WTC11 (cell line): Measurements from ENCODE around the gene AGAP1. TPM values are rescaled to one million over a fixed set of nuclear protein-coding genes. Genes with fewer than 3 reads are reported as not detected.

ENCODE experiments used
- ATAC-seq: fragments of 200-7000 bp; cut with Tn5 transposase; 2 replicates; pipeline ENCODE4 v1.10.0; 2021; ENCODE audit warnings: mild to moderate bottlenecking, moderate library complexity
- CTCF ChIA-PET: fragments of 300-600 bp; sonication (Branson Sonifier 250); formaldehyde crosslinking; loops from one replicate; lab custom pipeline; 2021; ENCODE audit warnings: antibody characterized with exemption; lab: Charles Lee
- POLR2A ChIA-PET: fragments of 350-600 bp; sonication (Branson Sonifier 250); formaldehyde crosslinking; loops from one replicate; lab custom pipeline; 2021; ENCODE audit warnings: antibody characterized with exemption; lab: Charles Lee
- DNase-seq: peaks from one replicate; pipeline ENCODE4 v3.0.0; 2021; ENCODE audit warnings: low spot score
- H3K27ac Mint-ChIP-seq: 2 replicates; pipeline ENCODE4 v1.8.0; 2021; ENCODE audit warnings: mixed read lengths
- H3K27me3 Mint-ChIP-seq: 2 replicates; pipeline ENCODE4 v1.8.0; 2021; ENCODE audit warnings: low read depth, mild to moderate bottlenecking, moderate library complexity, mixed read lengths
- H3K36me3 Mint-ChIP-seq: 2 replicates; pipeline ENCODE4 v1.8.0; 2021; ENCODE audit warnings: mixed read lengths
- H3K4me1 Mint-ChIP-seq: 2 replicates; pipeline ENCODE4 v1.8.0; 2022; ENCODE audit warnings: mixed read lengths
- H3K4me3 Mint-ChIP-seq: 2 replicates; pipeline ENCODE4 v1.8.0; 2021; ENCODE audit warnings: mild to moderate bottlenecking, moderate library complexity, mixed read lengths
- H3K9me3 Mint-ChIP-seq: 2 replicates; pipeline ENCODE4 v1.8.0; 2021; ENCODE audit warnings: mixed read lengths
- ESRRA ChIP-seq: sonication (generic); formaldehyde crosslinking; IDR thresholded peaks from 2 replicates; pipeline ENCODE4 v1.8.1; 2022; ENCODE audit warnings: mild to moderate bottlenecking, missing genetic modification reagents, borderline replicate concordance
- FOXP1 ChIP-seq: sonication (generic); formaldehyde crosslinking; IDR thresholded peaks from 2 replicates; pipeline ENCODE4 v1.8.0; 2022; ENCODE audit warnings: missing genetic modification reagents, mild to moderate bottlenecking, moderate library complexity, borderline replicate concordance
- GABPB1 ChIP-seq: sonication (generic); formaldehyde crosslinking; IDR thresholded peaks from 2 replicates; pipeline ENCODE4 v1.8.1; 2023; ENCODE audit warnings: mild to moderate bottlenecking, missing genetic modification reagents
- GTF2I ChIP-seq: fragments of 250-450 bp; sonication (Bioruptor Pico); conservative IDR thresholded peaks from 2 replicates; pipeline ENCODE4 v1.4.0; 2021; ENCODE audit warnings: mild to moderate bottlenecking
- IRF2 ChIP-seq: sonication (generic); formaldehyde crosslinking; IDR thresholded peaks from 2 replicates; pipeline ENCODE4 v1.8.0; 2022; ENCODE audit warnings: low read depth, missing genetic modification reagents, borderline replicate concordance
- JUN ChIP-seq: sonication (generic); formaldehyde crosslinking; IDR thresholded peaks from 2 replicates; pipeline ENCODE4 v1.8.0; 2023; ENCODE audit warnings: mild to moderate bottlenecking, missing genetic modification reagents
- NFE2L1 ChIP-seq: sonication (generic); formaldehyde crosslinking; IDR thresholded peaks from 2 replicates; pipeline ENCODE4 v1.8.1; 2023; ENCODE audit warnings: missing genetic modification reagents
- NR1H2 ChIP-seq: sonication (generic); formaldehyde crosslinking; IDR thresholded peaks from 2 replicates; pipeline ENCODE4 v1.9.0; 2021; ENCODE audit warnings: mild to moderate bottlenecking, moderate library complexity, missing genetic modification reagents
- PRRX2 ChIP-seq: fragments of 250-450 bp; sonication (Bioruptor Pico); IDR thresholded peaks from 2 replicates; pipeline ENCODE4 v1.8.0; 2021; ENCODE audit warnings: mild to moderate bottlenecking
- RORB ChIP-seq: fragments of 250-450 bp; sonication (Bioruptor Pico); IDR thresholded peaks from 2 replicates; pipeline ENCODE4 v1.9.0; 2021; ENCODE audit warnings: mild to moderate bottlenecking
- ZNF317 ChIP-seq: sonication (generic); formaldehyde crosslinking; IDR thresholded peaks from 2 replicates; pipeline ENCODE4 v1.8.1; 2023; ENCODE audit warnings: low read depth, mild to moderate bottlenecking, moderate library complexity, missing genetic modification reagents, borderline replicate concordance
- ZNF416 ChIP-seq: fragments of 250-450 bp; sonication (Bioruptor Pico); IDR thresholded peaks from 2 replicates; pipeline ENCODE4 v1.9.0; 2021; ENCODE audit warnings: mild to moderate bottlenecking, inconsistent platforms
- ZNF671 ChIP-seq: fragments of 250-450 bp; sonication (Bioruptor Pico); IDR thresholded peaks from 2 replicates; pipeline ENCODE4 v1.8.0; 2021; ENCODE audit warnings: mild to moderate bottlenecking
- total RNA-seq: library from RNA; stranded (reverse); gene quantifications from 3 replicates; pipeline ENCODE4 v1.2.3, GENCODE V29; 2021
- TF ChIP-seq, protein P1 (sequence below): sonication (generic); formaldehyde crosslinking; IDR thresholded peaks from 2 replicates; pipeline ENCODE4 v1.8.1; 2022; ENCODE audit warnings: mild to moderate bottlenecking, moderate library complexity, missing genetic modification reagents
- TF ChIP-seq, protein P2 (sequence below): sonication (generic); formaldehyde crosslinking; conservative IDR thresholded peaks from 2 replicates; pipeline ENCODE4 v1.8.1; 2022; ENCODE audit warnings: mild to moderate bottlenecking, missing genetic modification reagents
- TF ChIP-seq, protein P3 (sequence below): sonication (generic); formaldehyde crosslinking; IDR thresholded peaks from 2 replicates; pipeline ENCODE4 v1.8.1; 2023; ENCODE audit warnings: mild to moderate bottlenecking, missing genetic modification reagents
- TF ChIP-seq, protein P4 (sequence below): sonication (generic); formaldehyde crosslinking; IDR thresholded peaks from 2 replicates; pipeline ENCODE4 v1.8.0; 2022; ENCODE audit warnings: mild to moderate bottlenecking, missing genetic modification reagents
- TF ChIP-seq, protein P5 (sequence below): sonication (generic); formaldehyde crosslinking; IDR thresholded peaks from 2 replicates; pipeline ENCODE4 v1.8.0; 2022; ENCODE audit warnings: missing genetic modification reagents

AGAP1 gene
- total RNA-seq, 1 experiment from 2014 or later, result 49.3 TPM

DNA sequence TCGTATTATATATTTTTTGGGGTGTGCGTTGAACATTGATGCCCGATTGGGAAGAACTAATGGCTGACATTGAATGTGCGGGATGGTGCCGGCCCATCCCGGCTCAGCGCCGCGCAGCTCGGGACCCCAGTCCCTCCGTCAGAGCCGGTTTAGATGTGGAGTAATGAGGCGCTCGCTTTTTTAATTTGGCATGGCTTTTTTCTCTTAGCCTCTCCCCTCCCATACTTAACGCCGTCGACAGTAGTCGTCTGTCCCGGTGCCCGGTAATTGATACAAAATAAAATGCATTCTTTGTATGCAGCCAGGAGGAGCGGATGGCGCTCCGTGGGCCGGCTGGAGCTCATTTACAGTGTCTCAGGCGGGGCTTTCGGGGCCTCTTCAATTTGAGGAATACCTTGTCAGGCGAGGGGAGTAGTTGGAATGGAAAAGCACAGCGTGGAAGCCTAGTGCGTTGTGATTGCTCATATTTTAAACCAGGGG is 465.1 kb downstream of the AGAP1 start:
- H3K27me3 Mint-ChIP-seq, result no peaks in the 10 kb centered on the region
- peaks cover 6% of the 10 kb centered on the region for H3K4me1 Mint-ChIP-seq
- no peak overlapping the region for H3K4me3 Mint-ChIP-seq
- CTCF ChIA-PET, result interaction anchor here (1.0 to 1.5 kb wide), 2 partner anchors 179 to 193 kb away, joined by 3 to 5 read pairs; no protein-coding TSS in a partner anchor
- ATAC-seq, result no peak
- TF ChIP-seq ZNF317 (CRISPR knock-in tag), result no peak
- no peak for TF ChIP-seq NFE2L1 (CRISPR knock-in tag)
- TF ChIP-seq ESRRA (CRISPR knock-in tag), result no peak
- TF ChIP-seq, protein P1, sequence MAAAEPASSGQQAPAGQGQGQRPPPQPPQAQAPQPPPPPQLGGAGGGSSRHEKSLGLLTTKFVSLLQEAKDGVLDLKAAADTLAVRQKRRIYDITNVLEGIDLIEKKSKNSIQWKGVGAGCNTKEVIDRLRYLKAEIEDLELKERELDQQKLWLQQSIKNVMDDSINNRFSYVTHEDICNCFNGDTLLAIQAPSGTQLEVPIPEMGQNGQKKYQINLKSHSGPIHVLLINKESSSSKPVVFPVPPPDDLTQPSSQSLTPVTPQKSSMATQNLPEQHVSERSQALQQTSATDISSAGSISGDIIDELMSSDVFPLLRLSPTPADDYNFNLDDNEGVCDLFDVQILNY (CRISPR knock-in tag), result no peak
- TF ChIP-seq ZNF671 (CRISPR knock-in tag), result no peak
- TF ChIP-seq GABPB1, result no peak
- no peak for TF ChIP-seq GTF2I (CRISPR knock-in tag)
- no peak for TF ChIP-seq FOXP1 (CRISPR knock-in tag)
- TF ChIP-seq, protein P2, sequence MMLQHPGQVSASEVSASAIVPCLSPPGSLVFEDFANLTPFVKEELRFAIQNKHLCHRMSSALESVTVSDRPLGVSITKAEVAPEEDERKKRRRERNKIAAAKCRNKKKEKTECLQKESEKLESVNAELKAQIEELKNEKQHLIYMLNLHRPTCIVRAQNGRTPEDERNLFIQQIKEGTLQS (CRISPR knock-in tag), result no peak
- TF ChIP-seq, protein P3, sequence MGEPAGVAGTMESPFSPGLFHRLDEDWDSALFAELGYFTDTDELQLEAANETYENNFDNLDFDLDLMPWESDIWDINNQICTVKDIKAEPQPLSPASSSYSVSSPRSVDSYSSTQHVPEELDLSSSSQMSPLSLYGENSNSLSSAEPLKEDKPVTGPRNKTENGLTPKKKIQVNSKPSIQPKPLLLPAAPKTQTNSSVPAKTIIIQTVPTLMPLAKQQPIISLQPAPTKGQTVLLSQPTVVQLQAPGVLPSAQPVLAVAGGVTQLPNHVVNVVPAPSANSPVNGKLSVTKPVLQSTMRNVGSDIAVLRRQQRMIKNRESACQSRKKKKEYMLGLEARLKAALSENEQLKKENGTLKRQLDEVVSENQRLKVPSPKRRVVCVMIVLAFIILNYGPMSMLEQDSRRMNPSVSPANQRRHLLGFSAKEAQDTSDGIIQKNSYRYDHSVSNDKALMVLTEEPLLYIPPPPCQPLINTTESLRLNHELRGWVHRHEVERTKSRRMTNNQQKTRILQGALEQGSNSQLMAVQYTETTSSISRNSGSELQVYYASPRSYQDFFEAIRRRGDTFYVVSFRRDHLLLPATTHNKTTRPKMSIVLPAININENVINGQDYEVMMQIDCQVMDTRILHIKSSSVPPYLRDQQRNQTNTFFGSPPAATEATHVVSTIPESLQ (CRISPR knock-in tag), result no peak
- TF ChIP-seq, protein P4, sequence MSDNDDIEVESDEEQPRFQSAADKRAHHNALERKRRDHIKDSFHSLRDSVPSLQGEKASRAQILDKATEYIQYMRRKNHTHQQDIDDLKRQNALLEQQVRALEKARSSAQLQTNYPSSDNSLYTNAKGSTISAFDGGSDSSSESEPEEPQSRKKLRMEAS, result no peak
- no peak for TF ChIP-seq PRRX2 (CRISPR knock-in tag)
- DNase-seq, result no peak
- no peaks in the 10 kb centered on the region for H3K36me3 Mint-ChIP-seq
- POLR2A ChIA-PET, result no interaction called here
- no peaks in the 10 kb centered on the region for H3K9me3 Mint-ChIP-seq
- no peak overlapping the region for H3K27ac Mint-ChIP-seq

DNA sequence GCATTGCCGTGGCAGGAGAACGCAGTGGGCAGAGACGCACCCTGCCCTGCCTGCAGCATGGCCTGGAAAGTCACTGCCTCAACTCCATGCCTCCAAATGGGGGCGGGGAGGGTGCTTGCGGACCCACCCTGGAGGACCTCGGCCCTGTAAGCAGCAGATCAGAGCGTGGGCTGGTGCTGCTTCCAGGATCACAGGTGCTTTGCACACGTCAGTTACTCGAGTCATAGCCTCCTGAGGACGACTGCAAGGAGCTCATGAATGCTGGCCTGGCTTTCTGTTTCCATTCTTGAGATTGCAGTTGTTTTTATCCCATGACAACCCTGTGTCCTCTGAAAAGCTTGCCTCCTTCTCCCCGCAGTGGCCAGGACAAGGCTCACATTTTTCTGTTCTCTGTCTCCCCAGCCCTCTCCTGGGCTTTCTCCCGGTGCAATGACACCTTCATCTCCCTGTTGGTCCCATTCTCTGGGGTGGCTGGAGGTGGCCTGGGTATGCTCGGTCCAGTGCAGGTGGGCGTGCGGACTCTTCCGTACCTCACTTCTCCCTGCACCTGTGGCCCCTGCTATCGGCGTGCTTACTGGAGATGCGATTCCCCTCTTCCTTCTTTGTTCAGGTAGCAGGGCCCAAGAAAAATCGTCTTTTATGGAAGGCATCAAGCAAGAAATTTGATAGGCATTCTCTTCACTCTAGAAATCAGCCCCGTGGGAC is 466.3 kb downstream of the AGAP1 start:
- no peaks in the 10 kb centered on the region for H3K36me3 Mint-ChIP-seq
- H3K9me3 Mint-ChIP-seq, result no peaks in the 10 kb centered on the region
- POLR2A ChIA-PET, result no interaction called here
- H3K4me3 Mint-ChIP-seq, result no peak overlapping the region
- DNase-seq (no peak), ATAC-seq (no peak)
- H3K4me1 Mint-ChIP-seq, result peaks cover 13% of the 10 kb centered on the region
- no peaks in the 10 kb centered on the region for H3K27me3 Mint-ChIP-seq
- no peak overlapping the region for H3K27ac Mint-ChIP-seq
- no peak for TF ChIP-seq JUN (CRISPR knock-in tag)
- no peak for TF ChIP-seq PRRX2 (CRISPR knock-in tag)
- TF ChIP-seq ZNF416 (CRISPR knock-in tag), result no peak
- TF ChIP-seq, protein P5, sequence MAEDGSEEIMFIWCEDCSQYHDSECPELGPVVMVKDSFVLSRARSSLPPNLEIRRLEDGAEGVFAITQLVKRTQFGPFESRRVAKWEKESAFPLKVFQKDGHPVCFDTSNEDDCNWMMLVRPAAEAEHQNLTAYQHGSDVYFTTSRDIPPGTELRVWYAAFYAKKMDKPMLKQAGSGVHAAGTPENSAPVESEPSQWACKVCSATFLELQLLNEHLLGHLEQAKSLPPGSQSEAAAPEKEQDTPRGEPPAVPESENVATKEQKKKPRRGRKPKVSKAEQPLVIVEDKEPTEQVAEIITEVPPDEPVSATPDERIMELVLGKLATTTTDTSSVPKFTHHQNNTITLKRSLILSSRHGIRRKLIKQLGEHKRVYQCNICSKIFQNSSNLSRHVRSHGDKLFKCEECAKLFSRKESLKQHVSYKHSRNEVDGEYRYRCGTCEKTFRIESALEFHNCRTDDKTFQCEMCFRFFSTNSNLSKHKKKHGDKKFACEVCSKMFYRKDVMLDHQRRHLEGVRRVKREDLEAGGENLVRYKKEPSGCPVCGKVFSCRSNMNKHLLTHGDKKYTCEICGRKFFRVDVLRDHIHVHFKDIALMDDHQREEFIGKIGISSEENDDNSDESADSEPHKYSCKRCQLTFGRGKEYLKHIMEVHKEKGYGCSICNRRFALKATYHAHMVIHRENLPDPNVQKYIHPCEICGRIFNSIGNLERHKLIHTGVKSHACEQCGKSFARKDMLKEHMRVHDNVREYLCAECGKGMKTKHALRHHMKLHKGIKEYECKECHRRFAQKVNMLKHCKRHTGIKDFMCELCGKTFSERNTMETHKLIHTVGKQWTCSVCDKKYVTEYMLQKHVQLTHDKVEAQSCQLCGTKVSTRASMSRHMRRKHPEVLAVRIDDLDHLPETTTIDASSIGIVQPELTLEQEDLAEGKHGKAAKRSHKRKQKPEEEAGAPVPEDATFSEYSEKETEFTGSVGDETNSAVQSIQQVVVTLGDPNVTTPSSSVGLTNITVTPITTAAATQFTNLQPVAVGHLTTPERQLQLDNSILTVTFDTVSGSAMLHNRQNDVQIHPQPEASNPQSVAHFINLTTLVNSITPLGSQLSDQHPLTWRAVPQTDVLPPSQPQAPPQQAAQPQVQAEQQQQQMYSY (CRISPR knock-in tag), result no peak
- no peak for TF ChIP-seq IRF2 (CRISPR knock-in tag)
- TF ChIP-seq RORB (CRISPR knock-in tag), result no peak
- no peak for TF ChIP-seq NR1H2 (CRISPR knock-in tag)
- CTCF ChIA-PET, result interaction anchor here (0.5 kb wide), 1 partner anchor 62 kb away, joined by 3 read pairs; no protein-coding TSS in a partner anchor
